Loucy (cell line): ENCODE measurements around the gene GALNT9.

Experiments
- CTCF ChIP-seq: fragments of 200-600 bp; sonication (generic); conservative IDR thresholded peaks from 2 replicates; pipeline ENCODE4 v1.5.1; 2014; ENCODE audit warnings: mild to moderate bottlenecking, antibody characterized with exemption, low read length
- EZH2phosphoT487 ChIP-seq: fragments of 200-600 bp; IDR thresholded peaks from 2 replicates; pipeline ENCODE4 v1.6.1; 2018; ENCODE audit warnings: antibody characterized with exemption, mild to moderate bottlenecking, moderate library complexity, borderline replicate concordance

- TF ChIP-seq CTCF (no peak), EZH2phosphoT487 (no peak)
These were observed 123.3 kb downstream of the GALNT9 start for GRCh38 chr12:132206046-132206434.
